HG02938 (cell line): ENCODE data around the gene RBM38.
A peak's percentile ranks its signal among the peaks of the same experiment; 100 is the strongest.
"Not testable (repeated sequence)": the region's sequence is repeated elsewhere in the genome, so short reads cannot be mapped to it uniquely, and the experiment has no call there.

Experiments used
- ATAC-seq: cut with Tn5 transposase; IDR thresholded peaks from one replicate; pipeline ENCODE4 v1.9.1; 2021; ENCODE audit warnings: mild to moderate bottlenecking, moderate library complexity; ENCODE audit not compliant: unreplicated experiment

RBM38 gene

DNA sequence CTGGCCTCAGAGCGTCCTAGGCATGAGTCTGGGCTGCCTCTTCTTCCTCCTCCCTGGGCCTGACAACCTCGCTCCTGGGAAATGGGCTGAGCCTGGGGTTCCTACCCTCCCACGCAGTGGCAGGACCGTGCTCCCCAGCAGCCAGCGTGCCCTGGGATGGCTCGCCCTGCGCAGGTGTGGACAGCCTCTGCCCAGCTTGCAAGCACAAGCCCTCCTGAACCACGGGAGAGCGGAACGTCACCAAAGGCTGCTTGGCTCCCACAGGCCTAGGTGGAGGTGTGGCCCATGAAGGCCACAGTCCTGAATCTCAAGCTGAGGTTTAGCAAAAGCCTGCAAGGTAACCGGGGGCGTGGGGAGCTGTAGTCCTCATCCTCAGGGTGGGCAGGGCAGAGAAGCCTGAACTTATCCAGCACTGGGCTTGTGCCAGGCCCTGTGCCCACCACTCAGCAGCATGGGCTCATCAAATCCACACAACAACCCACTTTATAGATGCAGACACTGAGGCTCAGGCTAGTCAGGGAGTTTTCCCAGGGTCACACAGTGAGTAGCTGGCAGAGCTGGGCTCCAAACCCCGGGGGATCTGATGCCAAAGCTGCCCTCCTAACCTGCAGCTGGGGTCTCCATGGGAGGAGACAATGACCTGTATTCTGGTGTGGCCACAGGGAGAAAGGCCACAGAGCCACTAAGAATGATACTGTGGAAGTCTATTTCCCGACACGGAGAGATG lies 25.3 kb downstream of the RBM38 start:
- ATAC-seq, result no peak

DNA sequence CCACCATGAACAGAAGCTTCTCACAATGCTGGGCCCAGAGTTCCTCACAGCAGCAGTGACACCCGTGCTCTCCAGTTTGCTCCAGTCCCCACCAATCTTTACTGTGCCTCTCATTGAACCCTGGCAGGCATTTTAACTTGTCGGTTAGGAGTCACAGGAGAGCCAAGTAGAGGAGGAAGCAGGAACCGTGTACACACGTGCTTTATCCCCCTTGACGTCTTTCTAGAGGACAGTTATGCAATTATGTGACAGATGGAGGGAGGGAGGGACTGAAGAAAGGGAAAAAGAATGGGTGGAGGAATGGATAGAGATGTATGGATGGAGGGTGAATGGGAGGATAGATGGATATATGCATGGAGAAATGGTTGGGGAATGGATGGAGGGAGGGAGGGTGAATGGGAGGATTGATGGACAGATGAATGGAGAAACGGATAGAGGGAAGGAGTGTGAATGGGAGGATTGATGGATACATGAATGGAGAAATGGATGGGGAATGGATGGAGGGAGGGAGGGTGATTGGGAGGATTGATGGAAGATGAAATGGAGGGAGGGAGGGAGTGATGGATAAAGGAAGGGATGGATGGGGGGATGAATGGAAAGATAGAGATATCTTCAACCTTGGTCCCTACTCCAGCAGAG lies 26.0 kb downstream of the RBM38 start:
- no peak for ATAC-seq

- ATAC-seq, result no peak
Observed at GRCh38 chr20:57417830-57418780, 26.9 kb downstream of the RBM38 start.

GRCh38 chr20:57419479-57419878 lies 28.3 kb downstream of the RBM38 start:
- not testable (repeated sequence) for ATAC-seq

DNA sequence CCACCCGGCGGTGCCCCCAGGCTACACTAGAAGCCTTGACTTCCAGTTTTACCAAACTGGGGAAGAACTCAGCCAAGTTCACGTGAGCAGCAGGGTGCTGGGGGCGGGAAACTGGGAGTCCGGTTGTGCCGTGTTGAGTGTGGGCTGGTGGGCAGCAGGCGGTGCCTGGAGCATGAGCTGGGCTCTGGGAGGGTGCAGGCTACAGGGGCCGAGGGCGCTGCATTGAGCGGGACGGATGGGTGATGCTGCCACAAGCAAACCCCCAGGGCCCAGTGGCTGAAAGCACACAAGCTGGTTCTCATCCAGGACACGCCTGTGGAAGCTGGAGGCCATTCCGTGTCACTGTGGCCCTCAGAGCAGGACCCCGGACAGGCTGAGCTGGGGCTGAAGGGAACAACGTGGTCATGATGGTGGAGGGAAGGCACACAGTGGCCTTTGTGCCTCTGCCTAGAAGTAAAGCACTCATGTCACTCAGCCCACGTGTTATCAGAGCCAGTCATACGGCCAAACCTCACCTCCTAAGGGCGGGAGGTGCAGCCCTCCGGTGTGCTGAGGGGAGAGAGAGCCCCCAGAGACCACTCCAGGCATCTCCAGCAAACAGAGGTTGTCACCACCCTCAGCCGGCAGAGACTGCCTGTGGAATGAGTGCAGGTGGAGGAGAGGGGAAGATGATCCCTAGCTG lies 29.5 kb downstream of the RBM38 start:
- no peak for ATAC-seq

DNA sequence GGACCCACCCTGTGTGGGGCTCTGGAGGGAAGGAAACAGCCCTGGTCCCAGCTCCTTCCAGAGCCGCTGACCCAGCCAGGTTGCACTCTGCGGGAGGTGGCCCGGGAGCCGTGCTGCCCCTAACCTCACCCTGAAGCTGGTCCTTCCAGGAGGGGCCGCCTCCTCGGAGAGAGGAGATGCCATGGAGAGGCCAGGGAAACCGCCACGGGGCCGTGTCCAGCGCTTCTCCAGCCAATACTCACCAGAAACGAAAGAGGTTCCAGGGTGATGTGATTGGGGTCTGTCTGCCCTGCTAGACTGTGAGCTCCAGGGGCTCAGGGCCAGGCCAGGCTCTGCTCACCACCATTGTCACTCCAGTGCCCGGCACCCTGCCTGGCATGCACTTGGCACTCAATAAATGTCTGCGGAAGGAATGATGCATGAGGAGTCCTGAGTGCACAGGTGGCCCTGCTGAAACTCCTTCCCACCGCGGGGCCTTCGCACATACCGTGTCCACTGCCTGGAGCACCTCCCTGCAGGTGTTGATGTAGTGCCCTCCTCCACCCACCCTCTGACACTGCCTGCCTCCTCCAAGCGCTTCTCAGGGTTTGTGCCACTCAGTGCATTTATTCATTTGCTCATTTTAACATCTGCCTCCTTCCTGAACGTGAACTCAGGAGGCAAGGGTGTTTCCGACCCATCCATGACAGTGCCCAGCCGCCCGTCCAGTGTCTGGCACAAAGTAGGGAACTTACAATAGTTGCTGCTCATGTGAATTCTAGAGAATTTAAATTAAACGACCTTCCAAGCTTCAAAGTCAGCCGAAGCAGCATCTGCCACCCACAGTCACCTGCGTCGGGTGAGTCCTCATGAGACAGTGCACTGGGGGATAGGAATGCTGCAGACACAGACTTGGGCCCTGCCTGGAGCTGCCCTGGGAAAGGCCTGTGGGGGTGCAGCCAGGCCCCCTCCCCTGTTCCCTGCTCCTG lies 30.3 kb downstream of the RBM38 start:
- no peak for ATAC-seq

GRCh38 chr20:57422254-57422653 lies 31.1 kb downstream of the RBM38 start:
- ATAC-seq, result no peak

DNA sequence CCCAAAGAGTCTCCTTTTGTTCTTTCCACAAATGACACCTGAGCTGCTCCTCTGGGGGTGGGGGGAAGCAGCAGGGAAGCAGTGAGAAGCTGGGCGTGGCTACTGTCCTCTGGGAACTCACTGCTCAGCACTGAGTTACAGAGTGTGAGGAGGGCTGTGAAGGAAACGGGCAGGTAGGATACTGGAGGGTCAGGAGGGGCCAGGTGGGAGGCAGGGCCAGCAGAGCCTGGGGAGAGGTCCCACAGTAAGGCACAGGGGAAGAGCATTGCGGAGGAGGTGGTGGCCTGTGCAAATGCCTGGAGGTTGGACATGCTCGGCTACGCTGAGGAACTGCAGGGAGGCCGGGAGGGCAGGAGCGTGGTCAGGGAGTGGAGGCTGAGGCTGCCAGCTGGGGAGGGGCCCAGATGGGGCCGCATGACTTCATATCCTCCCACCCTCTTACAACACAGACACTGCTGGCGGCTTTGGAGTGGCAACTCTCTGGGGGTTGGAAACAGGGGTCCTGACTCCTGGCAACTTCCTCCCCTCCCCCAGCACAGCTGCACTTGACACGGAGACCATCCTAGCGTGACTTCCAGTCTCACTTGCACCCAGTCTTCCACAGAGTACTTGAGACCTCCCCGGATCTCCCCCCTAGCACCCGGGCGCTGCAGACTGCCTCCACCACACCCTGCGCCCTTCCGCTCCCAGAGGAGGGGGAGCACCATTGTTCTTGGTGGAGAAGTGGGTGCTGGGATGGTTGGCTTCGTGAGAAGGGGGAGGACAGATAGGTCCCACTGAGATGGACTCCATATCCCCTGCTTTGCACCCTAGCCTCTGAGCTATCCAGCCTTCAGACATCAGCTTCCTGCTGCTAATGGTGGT lies 34.2 kb downstream of the RBM38 start:
- no peak for ATAC-seq

- no peak for ATAC-seq
Observed at GRCh38 chr20:57426271-57426689, 35.1 kb downstream of the RBM38 start.

DNA sequence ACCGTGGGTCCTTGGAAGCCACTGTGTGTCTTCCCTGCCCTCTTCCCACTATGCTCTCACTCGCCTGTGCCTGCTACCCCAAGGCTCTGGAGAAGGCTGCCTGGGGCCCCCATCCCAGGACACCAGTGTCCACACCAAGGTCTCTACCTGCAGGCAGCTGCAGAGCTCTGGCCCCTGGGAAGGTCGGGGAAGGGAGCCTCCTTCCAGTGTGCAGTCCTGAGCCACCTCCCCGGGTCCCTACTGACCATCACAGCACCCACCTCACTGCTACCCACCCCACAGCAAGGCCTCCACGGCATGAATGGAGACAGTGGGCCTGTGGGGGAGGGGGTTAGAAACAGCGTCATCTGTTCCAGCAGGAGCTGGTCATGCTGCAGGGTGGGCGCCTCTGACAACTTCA lies 35.6 kb downstream of the RBM38 start:
- ATAC-seq, result no peak

GRCh38 chr20:57428324-57429158 lies 37.3 kb downstream of the RBM38 start:
- no peak for ATAC-seq

- ATAC-seq, result no peak
Observed at GRCh38 chr20:57429159-57429496, 37.9 kb downstream of the RBM38 start.

GRCh38 chr20:57429580-57430200 lies 38.5 kb downstream of the RBM38 start:
- ATAC-seq, result no peak

DNA sequence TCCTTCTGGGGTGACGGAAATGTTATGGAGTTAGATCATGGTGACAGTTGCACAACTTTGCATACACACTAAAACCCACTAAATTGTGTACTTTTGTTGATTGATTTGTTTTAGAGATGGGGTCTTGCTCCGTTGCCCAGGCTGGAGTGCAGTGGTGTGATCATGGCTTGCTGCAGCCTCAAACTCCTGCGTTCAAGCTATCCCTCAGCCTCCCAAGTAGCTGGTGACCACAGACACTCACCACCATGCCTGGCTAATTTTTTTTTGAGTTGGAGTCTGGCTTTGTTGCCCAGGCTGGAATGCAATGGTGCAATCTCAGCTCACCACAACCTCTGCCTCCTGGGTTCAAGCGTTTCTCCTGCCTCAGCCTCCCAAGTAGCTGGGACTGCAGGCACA lies 39.0 kb downstream of the RBM38 start:
- not testable (repeated sequence) for ATAC-seq

DNA sequence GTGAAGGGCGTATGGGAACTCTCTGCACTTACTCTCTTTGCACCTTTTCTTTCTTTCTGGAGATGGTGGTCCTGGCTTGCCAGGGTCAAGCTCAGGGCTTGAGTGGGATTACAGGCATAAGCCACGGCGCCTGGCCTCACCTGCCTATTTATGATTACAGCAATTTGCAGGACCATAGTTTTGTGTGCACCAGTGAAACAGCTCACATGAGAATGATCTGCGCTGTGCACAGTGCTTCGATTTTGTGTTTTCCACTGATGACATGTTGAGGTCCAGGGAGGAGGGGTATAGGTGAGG lies 40.3 kb downstream of the RBM38 start:
- ATAC-seq, result no peak

GRCh38 chr20:57432480-57432861 lies 41.3 kb downstream of the RBM38 start:
- ATAC-seq, result no peak

- ATAC-seq, result peak; percentile 81
Observed at GRCh38 chr20:57432862-57433491, 41.8 kb downstream of the RBM38 start.
